ENCODE measurements around the gene TGFB1. TPM values are rescaled to one million over a fixed set of nuclear protein-coding genes. Genes with fewer than 3 reads are reported as not detected.

TGFB1 gene
- total RNA-seq, 1 donor from 2014 or later = 4.5 TPM

- FAIRE-seq = no peak
- no peak for DNase-seq (ENCODE audit: low read depth)
- peaks cover 50% of the 10 kb centered on the region for H3K36me3 ChIP-seq (ENCODE audit: control insufficient read depth, insufficient read depth, low read length)
- H3K27me3 ChIP-seq (ENCODE audit: control insufficient read depth, insufficient read depth, low read length) = no peaks in the 10 kb centered on the region
- H3K4me3 ChIP-seq (ENCODE audit: low read depth, low read length) = no peak overlapping the region
- TF ChIP-seq, protein P1, sequence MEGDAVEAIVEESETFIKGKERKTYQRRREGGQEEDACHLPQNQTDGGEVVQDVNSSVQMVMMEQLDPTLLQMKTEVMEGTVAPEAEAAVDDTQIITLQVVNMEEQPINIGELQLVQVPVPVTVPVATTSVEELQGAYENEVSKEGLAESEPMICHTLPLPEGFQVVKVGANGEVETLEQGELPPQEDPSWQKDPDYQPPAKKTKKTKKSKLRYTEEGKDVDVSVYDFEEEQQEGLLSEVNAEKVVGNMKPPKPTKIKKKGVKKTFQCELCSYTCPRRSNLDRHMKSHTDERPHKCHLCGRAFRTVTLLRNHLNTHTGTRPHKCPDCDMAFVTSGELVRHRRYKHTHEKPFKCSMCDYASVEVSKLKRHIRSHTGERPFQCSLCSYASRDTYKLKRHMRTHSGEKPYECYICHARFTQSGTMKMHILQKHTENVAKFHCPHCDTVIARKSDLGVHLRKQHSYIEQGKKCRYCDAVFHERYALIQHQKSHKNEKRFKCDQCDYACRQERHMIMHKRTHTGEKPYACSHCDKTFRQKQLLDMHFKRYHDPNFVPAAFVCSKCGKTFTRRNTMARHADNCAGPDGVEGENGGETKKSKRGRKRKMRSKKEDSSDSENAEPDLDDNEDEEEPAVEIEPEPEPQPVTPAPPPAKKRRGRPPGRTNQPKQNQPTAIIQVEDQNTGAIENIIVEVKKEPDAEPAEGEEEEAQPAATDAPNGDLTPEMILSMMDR (IDR thresholded peaks at IDR 0.05; ENCODE audit: insufficient read depth, low read length, severe bottlenecking) = no peak
Observed at GRCh38 chr19:41299755-41300089, 54.0 kb downstream of the TGFB1 start.

- H3K4me3 ChIP-seq (ENCODE audit: low read depth, low read length) = no peak overlapping the region
- H3K27me3 ChIP-seq (ENCODE audit: control insufficient read depth, insufficient read depth, low read length) = no peaks in the 10 kb centered on the region
- TF ChIP-seq, protein P1 (IDR thresholded peaks at IDR 0.05; ENCODE audit: insufficient read depth, low read length, severe bottlenecking) = no peak
- peaks cover 49% of the 10 kb centered on the region for H3K36me3 ChIP-seq (ENCODE audit: control insufficient read depth, insufficient read depth, low read length)
- FAIRE-seq = no peak
- DNase-seq (ENCODE audit: low read depth) = no peak
Observed at GRCh38 chr19:41299046-41299754, 54.5 kb downstream of the TGFB1 start.

GRCh38 chr19:41298348-41298964 is 55.3 kb downstream of the TGFB1 start:
- no peaks in the 10 kb centered on the region for H3K27me3 ChIP-seq (ENCODE audit: control insufficient read depth, insufficient read depth, low read length)
- no peak overlapping the region for H3K4me3 ChIP-seq (ENCODE audit: low read depth, low read length)
- FAIRE-seq (no peak), DNase-seq (ENCODE audit: low read depth) (no peak)
- H3K36me3 ChIP-seq (ENCODE audit: control insufficient read depth, insufficient read depth, low read length) = peaks cover 55% of the 10 kb centered on the region
- TF ChIP-seq, protein P1 (IDR thresholded peaks at IDR 0.05; ENCODE audit: insufficient read depth, low read length, severe bottlenecking) = no peak

DNA sequence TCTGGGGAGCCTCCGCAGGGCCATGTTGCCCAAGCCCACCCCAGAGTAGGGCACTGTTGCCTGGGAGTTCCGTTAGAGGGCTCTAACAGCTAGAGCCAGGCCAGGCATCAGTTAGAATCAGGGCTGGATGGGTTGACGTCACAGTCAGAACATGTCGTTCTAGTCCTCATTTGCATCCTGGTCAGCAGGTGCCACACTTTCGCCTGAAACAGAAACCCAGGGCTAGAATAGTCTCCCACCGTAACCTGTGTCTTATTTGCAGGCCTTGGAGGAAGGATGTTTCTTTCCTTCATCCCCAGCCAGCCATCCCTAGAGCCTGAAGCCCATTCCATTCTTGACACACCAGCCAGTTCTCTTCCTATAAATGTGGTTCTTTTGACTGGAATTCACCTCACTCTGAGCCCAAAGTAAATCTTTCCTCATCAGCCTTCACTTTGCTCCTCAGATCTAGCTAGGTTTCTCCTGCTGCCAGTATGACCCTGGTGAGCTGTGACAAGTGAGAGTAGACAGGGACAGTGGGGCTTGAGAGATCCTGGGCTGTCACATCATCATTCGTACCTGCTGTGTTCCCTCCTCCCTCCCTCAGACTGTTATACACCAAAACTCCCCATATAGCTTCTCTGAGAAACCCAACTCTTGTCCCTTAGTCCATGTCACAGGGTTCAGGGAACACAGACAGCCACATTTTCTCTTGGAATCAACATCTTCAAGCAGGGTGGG is 55.9 kb downstream of the TGFB1 start:
- no peak for FAIRE-seq
- H3K36me3 ChIP-seq (ENCODE audit: control insufficient read depth, insufficient read depth, low read length) = peaks cover 54% of the 10 kb centered on the region
- DNase-seq (ENCODE audit: low read depth) = no peak
- no peak overlapping the region for H3K4me3 ChIP-seq (ENCODE audit: low read depth, low read length)
- TF ChIP-seq, protein P1 (IDR thresholded peaks at IDR 0.05; ENCODE audit: insufficient read depth, low read length, severe bottlenecking) = no peak
- no peaks in the 10 kb centered on the region for H3K27me3 ChIP-seq (ENCODE audit: control insufficient read depth, insufficient read depth, low read length)

DNA sequence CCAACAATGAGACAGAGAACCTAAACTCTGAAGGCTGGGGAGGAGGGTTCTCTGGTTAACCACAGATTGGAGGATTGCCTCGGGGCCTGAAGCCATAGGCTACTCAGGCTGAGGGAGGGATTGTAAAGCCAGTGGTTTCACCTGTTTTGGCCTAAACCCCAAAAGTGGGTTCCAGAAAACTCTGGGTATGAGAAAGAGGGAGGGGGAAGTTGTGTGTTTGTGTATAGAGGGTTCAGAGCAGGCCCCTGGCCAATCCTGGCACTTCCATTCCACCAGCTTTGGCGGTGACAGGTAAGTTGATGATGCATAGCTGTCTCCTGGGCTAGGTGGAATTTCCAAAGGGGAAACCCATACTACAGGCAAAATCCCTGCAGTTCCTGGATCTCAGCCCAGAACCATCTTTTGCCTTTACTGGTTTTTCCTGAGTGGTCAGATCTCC is 57.3 kb downstream of the TGFB1 start:
- H3K27me3 ChIP-seq (ENCODE audit: control insufficient read depth, insufficient read depth, low read length) = no peaks in the 10 kb centered on the region
- DNase-seq (ENCODE audit: low read depth) (peak; percentile 63), FAIRE-seq (no peak)
- peaks cover 56% of the 10 kb centered on the region for H3K36me3 ChIP-seq (ENCODE audit: control insufficient read depth, insufficient read depth, low read length)
- H3K4me3 ChIP-seq (ENCODE audit: low read depth, low read length) = no peak overlapping the region
- TF ChIP-seq, protein P1 (IDR thresholded peaks at IDR 0.05; ENCODE audit: insufficient read depth, low read length, severe bottlenecking) = no peak

All from bronchial epithelial cell (primary cell).